CD4-positive, alpha-beta T cell (primary cell): ENCODE results near the gene RPN2. TPM values are rescaled to one million over a fixed set of nuclear protein-coding genes. Genes with fewer than 3 reads are reported as not detected.

Source experiments
- ATAC-seq: fragments of 200-7000 bp; cut with Tn5 transposase; one replicate; pipeline ENCODE4 v1.10.0; 2022; ENCODE audit warnings: mild to moderate bottlenecking; ENCODE audit not compliant: poor library complexity
- CTCF ChIA-PET: fragments of 350-600 bp; sonication (Branson Sonifier 250); formaldehyde crosslinking; loops from one replicate; lab custom pipeline; 2021; ENCODE audit warnings: antibody characterized with exemption, inconsistent platforms; lab: Charles Lee
- POLR2A ChIA-PET: fragments of 350-600 bp; sonication (Branson Sonifier 250); formaldehyde crosslinking; loops from one replicate; lab custom pipeline; 2021; ENCODE audit warnings: antibody characterized with exemption, inconsistent platforms; lab: Charles Lee
- DNase-seq, 14 experiments: peaks; one replicate each; pipeline ENCODE4 v3.0.0-alpha.2; 2013 to 2020; ENCODE audit warnings: mixed read lengths in 2 of 14
- H3K27ac ChIP-seq, 2 donors: one replicate each; pipeline versions ENCODE4 v1.5.1 to v1.7.0; 2013; ENCODE audit warnings: low read length in 2 of 2, low read depth in 1 of 2, mild to moderate bottlenecking in 1 of 2
- H3K27me3 ChIP-seq, 2 experiments: 1 replicate in 1 of 2; 2 replicates in 1 of 2; pipeline versions ENCODE4 v1.6.1 to v1.7.0; 2013; ENCODE audit warnings: low read length in 2 of 2, control low read depth in 1 of 2, mild to moderate bottlenecking in 1 of 2, moderate library complexity in 1 of 2; ENCODE audit not compliant: insufficient read depth in 2 of 2, control insufficient read depth in 1 of 2
- H3K36me3 ChIP-seq: one replicate; pipeline ENCODE4 v1.6.1; 2013; ENCODE audit warnings: low read length, control low read depth; ENCODE audit not compliant: insufficient read depth
- H3K4me1 ChIP-seq: one replicate; pipeline ENCODE4 v1.6.1; 2013; ENCODE audit warnings: low read length, control low read depth; ENCODE audit not compliant: insufficient read depth
- H3K4me3 ChIP-seq: one replicate; pipeline ENCODE4 v1.5.1; 2013; ENCODE audit warnings: mild to moderate bottlenecking, low read length, moderate library complexity
- H3K9me3 ChIP-seq, 2 experiments: 1 replicate in 1 of 2; 2 replicates in 1 of 2; pipeline versions ENCODE4 v1.6.1 to v1.7.0; 2013; ENCODE audit warnings: low read length in 2 of 2, mild to moderate bottlenecking in 2 of 2, control low read depth in 1 of 2, moderate library complexity in 1 of 2; ENCODE audit not compliant: control insufficient read depth in 1 of 2, insufficient read depth in 1 of 2
- H3K27ac Mint-ChIP-seq: one replicate; pipeline ENCODE4 v1.8.0; 2020; ENCODE audit warnings: mixed read lengths
- H3K27me3 Mint-ChIP-seq: one replicate; pipeline ENCODE4 v1.8.0; 2021; ENCODE audit warnings: mixed read lengths
- H3K36me3 Mint-ChIP-seq: one replicate; pipeline ENCODE4 v1.8.0; 2021; ENCODE audit warnings: low read depth, mixed read lengths
- H3K4me1 Mint-ChIP-seq: one replicate; pipeline ENCODE4 v1.8.0; 2021; ENCODE audit warnings: low read depth, mixed read lengths
- H3K4me3 Mint-ChIP-seq: one replicate; pipeline ENCODE4 v1.8.0; 2020; ENCODE audit warnings: mild to moderate bottlenecking, mixed read lengths
- H3K9me3 Mint-ChIP-seq: one replicate; pipeline ENCODE4 v1.8.0; 2020; ENCODE audit warnings: mixed read lengths
- CTCF ChIP-seq: fragments of 200-600 bp; IDR thresholded peaks from one replicate; pipeline ENCODE4 v1.8.0; 2022; ENCODE audit warnings: antibody characterized with exemption, mild to moderate bottlenecking
- intact Hi-C, 2 experiments: fragments of 100-400 bp; cut with DNase I in 1 of 2; cut with micrococcal nuclease in 1 of 2; formaldehyde crosslinking; loops; one replicate each; pipeline versions ENCODE4 v1.15.1 to v1.9.0; 2023 to 2025; cut with DNase I, micrococcal nuclease
- total RNA-seq, 174 experiments: library from RNA in 2 of 174; stranded (reverse) in 2 of 174; gene quantifications; one replicate each; pipeline ENCODE4 v1.2.3 and lab custom pipeline; 2021 to 2026

RPN2 gene
- total RNA-seq, 2 experiments from 2014 or later = 62.8 to 65.8 TPM

- H3K27me3 Mint-ChIP-seq = peaks cover 11% of the 10 kb centered on the region
- no peak for TF ChIP-seq CTCF
- Histone ChIP-seq H3K4me3 (no peak overlapping the region), H3K9me3 (no peaks in the 10 kb centered on the region), H3K36me3 (no peaks in the 10 kb centered on the region), H3K27me3 (no peaks in the 10 kb centered on the region), H3K27ac (no peak overlapping the region), H3K4me1 (peaks cover 8% of the 10 kb centered on the region)
- intact Hi-C loops = loop anchor here in 1 of 2 experiments (5.0 kb wide), 2 partner anchors 87 to 408 kb away; partner anchors contain the start of gene CTNNBL1
- peaks cover 4% of the 10 kb centered on the region for H3K4me1 Mint-ChIP-seq
- CTCF ChIA-PET = no interaction called here
- H3K36me3 Mint-ChIP-seq = peaks cover 7% of the 10 kb centered on the region
- DNase-seq (no peak), ATAC-seq (no peak)
- H3K4me3 Mint-ChIP-seq = no peak overlapping the region
- H3K9me3 Mint-ChIP-seq = no peaks in the 10 kb centered on the region
- POLR2A ChIA-PET = no interaction called here
- no peak overlapping the region for H3K27ac Mint-ChIP-seq
These were observed 105.6 kb downstream of the RPN2 start for GRCh38 chr20:37284691-37285161.

GRCh38 chr20:37285664-37286374 lies 106.7 kb downstream of the RPN2 start:
- H3K27me3 ChIP-seq = no peaks in the 10 kb centered on the region
- Mint-ChIP-seq H3K36me3 (peaks cover 7% of the 10 kb centered on the region), H3K27ac (no peak overlapping the region), H3K4me3 (no peak overlapping the region), H3K9me3 (no peaks in the 10 kb centered on the region), H3K27me3 (peaks cover 11% of the 10 kb centered on the region), H3K4me1 (peaks cover 12% of the 10 kb centered on the region)
- intact Hi-C loops = loop anchor here in 1 of 2 experiments (5.0 kb wide), 2 partner anchors 89 to 406 kb away; partner anchors contain the start of gene CTNNBL1
- no peak for ATAC-seq
- ChIA-PET CTCF (no interaction called here), POLR2A (no interaction called here)
- no peak for TF ChIP-seq CTCF
- H3K4me3 ChIP-seq = no peak overlapping the region
- no peak for DNase-seq
- H3K9me3 ChIP-seq = no peaks in the 10 kb centered on the region
- H3K36me3 ChIP-seq = no peaks in the 10 kb centered on the region
- H3K27ac ChIP-seq = no peak overlapping the region
- H3K4me1 ChIP-seq = peaks cover 19% of the 10 kb centered on the region

GRCh38 chr20:37288091-37288490 lies 109.0 kb downstream of the RPN2 start:
- Mint-ChIP-seq H3K4me3 (peak overlapping the region; percentile 98), H3K9me3 (no peaks in the 10 kb centered on the region), H3K27ac (peak overlapping the region; percentile 96), H3K36me3 (peaks cover 15% of the 10 kb centered on the region), H3K27me3 (peaks cover 9% of the 10 kb centered on the region), H3K4me1 (peaks cover 30% of the 10 kb centered on the region)
- ChIA-PET POLR2A (interaction anchor here (1.2 to 2.3 kb wide), 2 partner anchors 15 to 273 kb away, joined by 3 to 6 read pairs; no protein-coding TSS in a partner anchor), CTCF (no interaction called here)
- no peak overlapping the region for H3K4me3 ChIP-seq
- H3K4me1 ChIP-seq = peaks cover 24% of the 10 kb centered on the region
- no peak overlapping the region for H3K27ac ChIP-seq
- no peak for ATAC-seq
- TF ChIP-seq CTCF = no peak
- no peaks in the 10 kb centered on the region for H3K36me3 ChIP-seq
- DNase-seq = peak in 2 of 14 experiments; percentile 43 to 53
- no peaks in the 10 kb centered on the region for H3K9me3 ChIP-seq
- intact Hi-C loops = loop anchor here in 1 of 2 experiments (2.0 to 5.0 kb wide), 3 partner anchors 91 to 404 kb away; partner anchors contain the start of gene CTNNBL1
- no peaks in the 10 kb centered on the region for H3K27me3 ChIP-seq
